ENCODE measurements around the gene PEAR1. TPM values are rescaled to one million over a fixed set of nuclear protein-coding genes. Genes with fewer than 3 reads are reported as not detected.

The PEAR1 gene
- total and polyA plus RNA-seq, 2 of the 8 experiments (the other 6 are each of a cell fraction or from before 2014, with no cell fraction given): 0.63 to 0.71 TPM

GRCh38 chr1:156876281-156876680, 17.2 kb upstream of the PEAR1 start:
- no peaks in the 10 kb centered on the region for H3K9me3 ChIP-seq (ENCODE audit: insufficient read depth in 2 of 2, low read depth in 1 of 2, low read length in 1 of 2)
- H2AK5ac ChIP-seq (ENCODE audit: low read depth, low read length): no peak overlapping the region
- no peak overlapping the region for H3K4me3 ChIP-seq (ENCODE audit: extremely low read depth in 1 of 4, insufficient read depth in 2 of 4, low read depth in 3 of 4, low read length in 4 of 4)
- WGBS, 2 experiments (ENCODE audit: extremely low coverage in 1 of 2, insufficient coverage in 1 of 2, insufficient read length in 1 of 2, insufficient replicate concordance in 2 of 2, low coverage in 1 of 2, low lambda C conversion rate in 2 of 2, missing lambda C conversion rate in 1 of 2): 26% methylated on average over 18 of the region's 21 CpGs; no CpG with 5 or more reads in 1 of the 2 experiments
- no peak overlapping the region for H3K27ac ChIP-seq (ENCODE audit: low read depth, low read length)
- H3K36me3 ChIP-seq (ENCODE audit: control insufficient read depth in 2 of 4, insufficient read depth in 4 of 4, low read length in 3 of 4): no peaks in the 10 kb centered on the region
- H3K4ac ChIP-seq (replicated peaks; ENCODE audit: insufficient read length, low read depth, low read length): no peak overlapping the region
- H3K9ac ChIP-seq (replicated peaks in 1 of 4; ENCODE audit: extremely low read depth in 1 of 4, low read depth in 3 of 4, low read length in 3 of 4): no peak overlapping the region
- peak; percentile 46 to 78 for DNase-seq (ENCODE audit: low read depth in 1 of 2, low spot score in 2 of 2)
- FAIRE-seq: no peak
- CTCF ChIA-PET (ENCODE audit: partially characterized antibody): interaction anchor here (0.7 to 31.4 kb wide), 23 partner anchors 13 to 259 kb away, joined by 3 to 719 read pairs (median 5); partner anchors contain the start of genes INSRR, ISG20L2, METTL25B and NTRK1
- H3K23ac ChIP-seq (ENCODE audit: insufficient read length): no peak overlapping the region
- H3K56ac ChIP-seq (replicated peaks; ENCODE audit: insufficient read length, low read depth, low read length): no peak overlapping the region
- no peak overlapping the region for H2BK20ac ChIP-seq (ENCODE audit: low read length)
- H2BK120ac ChIP-seq (replicated peaks; ENCODE audit: low read depth, low read length): no peak overlapping the region
- H2BK15ac ChIP-seq (ENCODE audit: low read length): no peak overlapping the region
- POLR2A ChIA-PET (ENCODE audit: partially characterized antibody): interaction anchor here (0.9 to 2.1 kb wide), 6 partner anchors 9 to 75 kb away, joined by 3 to 7 read pairs (median 3); partner anchors contain the start of gene NTRK1
- H2BK12ac ChIP-seq (ENCODE audit: low read depth, low read length): peak overlapping the region; percentile 84; the same call in 1 of the 2 replicates
- peaks cover 0 to 3% of the 10 kb centered on the region in 2 experiments for H4K20me1 ChIP-seq (replicated peaks in 1 of 2; ENCODE audit: control insufficient read depth in 1 of 2, insufficient read depth in 2 of 2, low read length in 2 of 2)
- peaks cover 0 to 4% (median 1%) of the 10 kb centered on the region in 4 experiments; a peak in 4 of 7 replicates for H3K4me1 ChIP-seq (replicated peaks in 1 of 4; ENCODE audit: control insufficient read depth in 3 of 4, insufficient read depth in 4 of 4, low read length in 3 of 4)
- no peaks in the 10 kb centered on the region for H3K79me2 ChIP-seq (ENCODE audit: control insufficient read depth in 1 of 2, insufficient read depth in 2 of 2, low read length in 2 of 2)
- no peak overlapping the region for H4K91ac ChIP-seq (replicated peaks; ENCODE audit: insufficient read length, low read length)
- no peak overlapping the region for H4K8ac ChIP-seq (ENCODE audit: extremely low read depth, insufficient read depth, low read length)
- H3K18ac ChIP-seq (ENCODE audit: extremely low read depth, low read length): no peak overlapping the region
- no peaks in the 10 kb centered on the region for H3K79me1 ChIP-seq (ENCODE audit: low read depth, low read length)
- peaks cover 0 to 41% (median 17%) of the 10 kb centered on the region in 4 experiments; a peak in 6 of 7 replicates for H3K27me3 ChIP-seq (replicated peaks in 1 of 4; ENCODE audit: control insufficient read depth in 3 of 4, extremely low read depth in 1 of 4, insufficient read depth in 3 of 4, low read length in 3 of 4)
- H3K23me2 ChIP-seq (ENCODE audit: low read depth, low read length): no peaks in the 10 kb centered on the region; the same call in 1 of the 2 replicates
- 0 out of 2 replicates have a peak overlapping the region, but pooled peaks have one; percentile 30 for H2BK5ac ChIP-seq (ENCODE audit: low read depth, low read length)
- H3K4me2 ChIP-seq (ENCODE audit: insufficient read depth in 1 of 2, low read depth in 2 of 2, low read length in 2 of 2): peak overlapping the region; percentile 9 to 55; a peak in 3 of 4 replicates
- no peak overlapping the region for H2AFZ ChIP-seq (ENCODE audit: low read length)
- no peak overlapping the region for H4K5ac ChIP-seq (ENCODE audit: insufficient read length, low read depth, low read length)
- no peak overlapping the region for H3K14ac ChIP-seq (ENCODE audit: insufficient read length)
- TF ChIP-seq ATF3 (IDR thresholded peaks at IDR 0.05; ENCODE audit: insufficient read depth, low read depth, low read length): no peak
- TF ChIP-seq RAD21 (IDR thresholded peaks at IDR 0.05 in 1 of 2, conservative IDR thresholded peaks at IDR 0.05 in 1 of 2; ENCODE audit: low read depth in 2 of 2, low read length in 2 of 2): peak; percentile 21 to 39; a peak in 2 of 4 replicates
- TF ChIP-seq EGR1 (IDR thresholded peaks at IDR 0.05; ENCODE audit: borderline replicate concordance, low read depth, low read length): no peak
- TF ChIP-seq CTCF (IDR thresholded peaks at IDR 0.05; ENCODE audit: control extremely low read depth in 1 of 3, insufficient read depth in 1 of 3, low read depth in 1 of 3, low read length in 3 of 3): peak; percentile 56 to 76 (median 75)
- no peak for TF ChIP-seq SIN3A (conservative IDR thresholded peaks at IDR 0.05 in 1 of 2, IDR thresholded peaks at IDR 0.05 in 1 of 2; ENCODE audit: low read depth in 1 of 2, low read length in 2 of 2)
- TF ChIP-seq GABPA (IDR thresholded peaks at IDR 0.05; ENCODE audit: borderline replicate concordance, insufficient read depth, low read length): peak; percentile 35; the same call in 1 of the 2 replicates
- peak; percentile 50; the same call in 1 of the 2 replicates for TF ChIP-seq TBP (IDR thresholded peaks at IDR 0.05; ENCODE audit: low read depth, low read length)
- TF ChIP-seq MAX (IDR thresholded peaks at IDR 0.05): peak; percentile 98
